H1 (cell line): ENCODE results near the gene TIMP1. TPM values are rescaled to one million over a fixed set of nuclear protein-coding genes. Genes with fewer than 3 reads are reported as not detected.

ENCODE experiments used
- CTCF ChIA-PET: fragments of 300-600 bp; sonication (Branson Sonifier 250); formaldehyde crosslinking; loops from one replicate; lab custom pipeline; 2021; ENCODE audit not compliant: partially characterized antibody; lab: Charles Lee
- POLR2A ChIA-PET: fragments of 300-600 bp; sonication (Branson Sonifier 250); formaldehyde crosslinking; loops from one replicate; lab custom pipeline; 2021; ENCODE audit warnings: inconsistent platforms; ENCODE audit not compliant: partially characterized antibody; lab: Charles Lee
- DNase-seq, 2 experiments: peaks; one replicate each; pipeline versions ENCODE4 v3.0.0 to v3.0.0-alpha.2; 2010 to 2022; ENCODE audit warnings: low spot score in 2 of 2, low read depth in 1 of 2, mixed read lengths in 1 of 2
- FAIRE-seq: peaks from 2 replicates; lab custom pipeline; 2011; peaks lifted over from hg19 to GRCh38; lab: Jason Lieb, UNC
- H2AFZ ChIP-seq: 2 replicates; pipeline ENCODE4 v1.8.1; 2012; ENCODE audit warnings: low read length, inconsistent platforms
- H2AK5ac ChIP-seq: 2 replicates; pipeline ENCODE4 v1.6.1; 2013; ENCODE audit warnings: low read depth, low read length
- H2BK120ac ChIP-seq: replicated peaks from 2 replicates; pipeline ENCODE3; 2013; ENCODE audit warnings: low read depth, low read length, inconsistent platforms
- H2BK12ac ChIP-seq: 2 replicates; pipeline ENCODE4 v1.6.1; 2013; ENCODE audit warnings: low read depth, low read length
- H2BK15ac ChIP-seq: 2 replicates; pipeline ENCODE4 v1.6.1; 2013; ENCODE audit warnings: low read length
- H2BK20ac ChIP-seq: 2 replicates; pipeline ENCODE4 v1.6.1; 2013; ENCODE audit warnings: low read length
- H2BK5ac ChIP-seq: 2 replicates; pipeline ENCODE4 v1.6.1; 2013; ENCODE audit warnings: low read depth, low read length
- H3K14ac ChIP-seq: 2 replicates; pipeline ENCODE4 v1.6.1; 2013; ENCODE audit warnings: inconsistent platforms; ENCODE audit not compliant: insufficient read length
- H3K18ac ChIP-seq: 2 replicates; pipeline ENCODE4 v1.6.1; 2013; ENCODE audit warnings: low read length; ENCODE audit errors: extremely low read depth
- H3K23ac ChIP-seq: 2 replicates; pipeline ENCODE4 v1.6.1; 2013; ENCODE audit warnings: inconsistent platforms; ENCODE audit not compliant: insufficient read length
- H3K23me2 ChIP-seq: 2 replicates; pipeline ENCODE4 v1.6.1; 2013; ENCODE audit warnings: low read depth, low read length
- H3K27ac ChIP-seq: 2 replicates; pipeline ENCODE4 v1.6.1; 2011; ENCODE audit warnings: low read depth, low read length, inconsistent platforms
- H3K27me3 ChIP-seq, 4 experiments: replicated peaks in 1 of 4; 1 replicate in 1 of 4; 2 replicates in 3 of 4; pipeline versions ENCODE4 v1.6.1 to v1.8.1; 2011 to 2013; ENCODE audit warnings: low read length in 3 of 4, mild to moderate bottlenecking in 3 of 4, inconsistent platforms in 2 of 4, mixed read lengths in 2 of 4, moderate library complexity in 1 of 4; ENCODE audit not compliant: control insufficient read depth in 3 of 4, insufficient read depth in 3 of 4; ENCODE audit errors: extremely low read depth in 1 of 4
- H3K36me3 ChIP-seq, 4 experiments: 2 replicates each; pipeline versions ENCODE4 v1.6.1 to v1.8.1; 2011 to 2013; ENCODE audit warnings: mild to moderate bottlenecking in 4 of 4, low read length in 3 of 4, moderate library complexity in 2 of 4, control low read depth in 1 of 4, inconsistent platforms in 1 of 4; ENCODE audit not compliant: insufficient read depth in 4 of 4, control insufficient read depth in 2 of 4
- H3K4ac ChIP-seq: replicated peaks from 2 replicates; pipeline ENCODE3; 2013; ENCODE audit warnings: low read length, low read depth, mixed read lengths, inconsistent platforms; ENCODE audit not compliant: insufficient read length
- H3K4me1 ChIP-seq, 4 experiments: replicated peaks in 1 of 4; 1 replicate in 1 of 4; 2 replicates in 3 of 4; pipeline versions ENCODE4 v1.6.1 to v1.8.1; 2011 to 2013; ENCODE audit warnings: low read length in 3 of 4, inconsistent platforms in 2 of 4, mixed read lengths in 1 of 4; ENCODE audit not compliant: insufficient read depth in 4 of 4, control insufficient read depth in 3 of 4
- H3K4me2 ChIP-seq, 2 experiments: 2 replicates each; pipeline versions ENCODE4 v1.6.1 to v1.8.1; 2011 to 2013; ENCODE audit warnings: low read depth in 2 of 2, low read length in 2 of 2, control low read depth in 1 of 2, inconsistent platforms in 1 of 2, mild to moderate bottlenecking in 1 of 2; ENCODE audit not compliant: insufficient read depth in 1 of 2
- H3K4me3 ChIP-seq, 4 experiments: fragments of 200-600, 300-600 bp in 1 of 4; sonication (generic), shearing (Covaris generic), sonication (Bioruptor Twin) in 1 of 4; 2 replicates each; pipeline versions ENCODE4 v1.5.1 to v1.8.1; 2011 to 2016; ENCODE audit warnings: low read length in 4 of 4, low read depth in 3 of 4, control low read depth in 2 of 4, inconsistent platforms in 2 of 4, mild to moderate bottlenecking in 2 of 4, mixed read lengths in 1 of 4, moderate library complexity in 1 of 4; ENCODE audit not compliant: insufficient read depth in 2 of 4; ENCODE audit errors: extremely low read depth in 1 of 4
- H3K56ac ChIP-seq: replicated peaks from 2 replicates; pipeline ENCODE3; 2013; ENCODE audit warnings: low read depth, mild to moderate bottlenecking, mixed read lengths, low read length, inconsistent platforms; ENCODE audit not compliant: insufficient read length
- H3K79me1 ChIP-seq: 2 replicates; pipeline ENCODE4 v1.6.1; 2013; ENCODE audit warnings: low read depth, low read length, control low read depth
- H3K79me2 ChIP-seq, 2 experiments: 2 replicates each; pipeline versions ENCODE4 v1.6.1 to v1.8.1; 2012 to 2013; ENCODE audit warnings: low read length in 2 of 2, mild to moderate bottlenecking in 2 of 2, inconsistent platforms in 1 of 2; ENCODE audit not compliant: insufficient read depth in 2 of 2, control insufficient read depth in 1 of 2
- H3K9ac ChIP-seq, 4 experiments: replicated peaks in 1 of 4; 1 replicate in 1 of 4; 2 replicates in 3 of 4; pipeline versions ENCODE4 v1.6.1 to v1.8.1; 2011 to 2013; ENCODE audit warnings: low read depth in 3 of 4, low read length in 3 of 4, control low read depth in 2 of 4, mild to moderate bottlenecking in 2 of 4, moderate library complexity in 2 of 4, inconsistent platforms in 1 of 4; ENCODE audit errors: extremely low read depth in 1 of 4
- H3K9me3 ChIP-seq, 2 experiments: 2 replicates each; pipeline versions ENCODE4 v1.6.1 to v1.8.1; 2012 to 2013; ENCODE audit warnings: mild to moderate bottlenecking in 2 of 2, moderate library complexity in 2 of 2, control low read depth in 1 of 2, inconsistent platforms in 1 of 2, low read depth in 1 of 2, low read length in 1 of 2, mixed read lengths in 1 of 2; ENCODE audit not compliant: insufficient read depth in 2 of 2
- H4K20me1 ChIP-seq, 2 experiments: replicated peaks in 1 of 2; 2 replicates each; pipeline versions ENCODE3 to v1.8.1; 2011 to 2013; ENCODE audit warnings: inconsistent platforms in 2 of 2, low read length in 2 of 2, mild to moderate bottlenecking in 1 of 2; ENCODE audit not compliant: insufficient read depth in 2 of 2, control insufficient read depth in 1 of 2
- H4K5ac ChIP-seq: 2 replicates; pipeline ENCODE4 v1.6.1; 2013; ENCODE audit warnings: low read length, low read depth, mixed read lengths, inconsistent platforms; ENCODE audit not compliant: insufficient read length
- H4K8ac ChIP-seq: 2 replicates; pipeline ENCODE4 v1.8.0; 2013; ENCODE audit warnings: mild to moderate bottlenecking, moderate library complexity, low read length, inconsistent platforms; ENCODE audit not compliant: insufficient read depth; ENCODE audit errors: extremely low read depth
- H4K91ac ChIP-seq: replicated peaks from 2 replicates; pipeline ENCODE3; 2013; ENCODE audit warnings: low read length, mixed read lengths, inconsistent platforms; ENCODE audit not compliant: insufficient read length
- BACH1 ChIP-seq: IDR thresholded peaks from 2 replicates; pipeline ENCODE4 v1.6.1; 2012; ENCODE audit warnings: low read length, improper control_type of control experiment
- CBX5 ChIP-seq: fragments of 300-800, 300-1000 bp; sonication (generic); IDR thresholded peaks from 2 replicates; pipeline ENCODE4 v1.7.1; 2016; ENCODE audit warnings: antibody characterized with exemption, low read length, low read depth
- CREB1 ChIP-seq: IDR thresholded peaks from 2 replicates; pipeline ENCODE4 v1.6.1; 2012; ENCODE audit warnings: inconsistent platforms
- FOSL1 ChIP-seq: IDR thresholded peaks from 2 replicates; pipeline ENCODE4 v1.6.1; 2011; ENCODE audit warnings: mild to moderate bottlenecking, low read depth, low read length, moderate library complexity; ENCODE audit not compliant: insufficient read depth
- JUN ChIP-seq: IDR thresholded peaks from 2 replicates; pipeline ENCODE4 v1.6.1; 2011; ENCODE audit warnings: low read depth, mild to moderate bottlenecking, improper control_type of control experiment, low read length
- PHF8 ChIP-seq: fragments of 200-600 bp; sonication (generic); conservative IDR thresholded peaks from 2 replicates; pipeline ENCODE4 v1.7.1; 2012; ENCODE audit warnings: low read depth, mild to moderate bottlenecking, inconsistent platforms, low read length, moderate library complexity
- POLR2AphosphoS5 ChIP-seq: IDR thresholded peaks from 2 replicates; pipeline ENCODE4 v1.6.1; 2011; ENCODE audit warnings: low read depth, low read length
- RXRA ChIP-seq: IDR thresholded peaks from 2 replicates; pipeline ENCODE4 v1.6.1; 2011; ENCODE audit warnings: low read depth, mild to moderate bottlenecking, low read length, moderate library complexity; ENCODE audit not compliant: insufficient read depth
- SAP30 ChIP-seq: fragments of 300-600 bp; sonication (generic); IDR thresholded peaks from 2 replicates; pipeline ENCODE4 v1.7.1; 2012; ENCODE audit warnings: low read length, moderate library complexity, mild to moderate bottlenecking, inconsistent platforms; ENCODE audit not compliant: insufficient read depth, insufficient replicate concordance
- SIN3A ChIP-seq, 2 experiments: IDR thresholded peaks in 1 of 2; conservative IDR thresholded peaks in 1 of 2; 2 replicates each; pipeline ENCODE4 v1.6.1; 2011 to 2012; ENCODE audit warnings: low read length in 2 of 2, improper control_type of control experiment in 1 of 2, low read depth in 1 of 2, mild to moderate bottlenecking in 1 of 2
- SP2 ChIP-seq: IDR thresholded peaks from 2 replicates; pipeline ENCODE4 v1.6.1; 2012; ENCODE audit warnings: mild to moderate bottlenecking, low read length, inconsistent platforms
- TAF1 ChIP-seq: IDR thresholded peaks from 2 replicates; pipeline ENCODE4 v1.6.1; 2011; ENCODE audit warnings: mild to moderate bottlenecking, low read depth, low read length
- TCF12 ChIP-seq: IDR thresholded peaks from 2 replicates; pipeline ENCODE4 v1.6.1; 2011; ENCODE audit warnings: low read depth, mild to moderate bottlenecking, low read length
- WGBS, 2 experiments: shearing (Covaris generic) in 1 of 2; methylation state at CpG; one replicate each; pipeline versions ENCODE4 v1.1.6 to v1.1.7; 2013 to 2015; ENCODE audit warnings: low lambda C conversion rate in 2 of 2, mixed read lengths in 2 of 2, inconsistent platforms in 1 of 2, low coverage in 1 of 2, missing lambda C conversion rate in 1 of 2; ENCODE audit not compliant: insufficient replicate concordance in 2 of 2, insufficient coverage in 1 of 2, insufficient read length in 1 of 2; ENCODE audit errors: extremely low coverage in 1 of 2, missing lambda C conversion rate in 1 of 2; 5-methylcytosine and 5-hydroxymethylcytosine counted together
- polyA plus RNA-seq, 7 experiments: library from polyadenylated mRNA; depleted of rRNA in 3 of 7; stranded (reverse) in 5 of 7; unstranded in 2 of 7; fragments of >200 nt in 5 of 7; fragments of 200-250 nt in 2 of 7; gene quantifications; 1 replicate in 5 of 7; 2 replicates in 1 of 7; 4 replicates in 1 of 7; pipeline versions ENCODE4 v1.2.1 to v1.2.3, GENCODE V29; 2011 to 2013; ENCODE audit warnings: missing spikeins in 2 of 7, mixed read lengths in 2 of 7
- total RNA-seq: library from RNA; stranded (reverse); fragmentation: NEBNext Ultra II Directional; extraction: Animal tissue kit (Norgen Biotek cat#: 25700); gene quantifications from 2 replicates; pipeline ENCODE4 v1.2.1, GENCODE V29; 2021

Gene TIMP1
- total and polyA plus RNA-seq, 2 of the 8 experiments (the other 6 are each of a cell fraction or from before 2014, with no cell fraction given) = 58.6 to 142 TPM

GRCh38 chrX:47613082-47613481, 30.8 kb downstream of the TIMP1 start:
- Histone ChIP-seq H3K36me3 (no peaks in the 10 kb centered on the region), H3K4me2 (no peak overlapping the region), H4K5ac (no peak overlapping the region), H3K4ac (no peak overlapping the region), H3K79me1 (no peaks in the 10 kb centered on the region), H3K27ac (no peak overlapping the region), H4K91ac (no peak overlapping the region), H3K9me3 (no peaks in the 10 kb centered on the region), H3K4me1 (peaks cover 0 to 8% (median 3%) of the 10 kb centered on the region in 4 experiments; a peak in 6 of 7 replicates), H3K9ac (no peak overlapping the region), H2BK15ac (no peak overlapping the region), H3K27me3 (no peaks in the 10 kb centered on the region), H4K8ac (no peak overlapping the region), H2AK5ac (no peak overlapping the region), H2BK20ac (no peak overlapping the region), H3K18ac (no peak overlapping the region), H3K56ac (no peak overlapping the region), H3K4me3 (no peak overlapping the region), H2BK5ac (no peak overlapping the region), H2BK120ac (no peak overlapping the region), H3K14ac (no peak overlapping the region), H4K20me1 (no peaks in the 10 kb centered on the region), H3K79me2 (no peaks in the 10 kb centered on the region), H3K23ac (no peak overlapping the region), H2AFZ (no peak overlapping the region), H2BK12ac (no peak overlapping the region), H3K23me2 (no peaks in the 10 kb centered on the region)
- FAIRE-seq (no peak), DNase-seq (no peak)
- WGBS, 2 experiments = 89% methylated on average over 3 of the region's 8 CpGs; no CpG with 5 or more reads in 1 of the 2 experiments
- ChIA-PET POLR2A (interaction anchor here (1.2 kb wide), 1 partner anchor 57 kb away, joined by 3 read pairs; no protein-coding TSS in a partner anchor), CTCF (interaction anchor here (1.9 to 2.1 kb wide), 2 partner anchors 12 to 31 kb away, joined by 4 to 5 read pairs; no protein-coding TSS in a partner anchor)
- TF ChIP-seq PHF8 = no peak
- TF ChIP-seq TAF1 = no peak
- TF ChIP-seq CREB1 = no peak
- TF ChIP-seq SIN3A (conservative IDR thresholded peaks at IDR 0.05 in 1 of 2, IDR thresholded peaks at IDR 0.05 in 1 of 2; ENCODE audit: low read depth in 1 of 2, low read length in 2 of 2) = no peak
- no peak for TF ChIP-seq FOSL1
- no peak for TF ChIP-seq RXRA
- TF ChIP-seq BACH1 = no peak
- TF ChIP-seq JUN = no peak
- TF ChIP-seq SAP30 = no peak
- TF ChIP-seq POLR2AphosphoS5 = no peak
- TF ChIP-seq SP2 = no peak
- no peak for TF ChIP-seq CBX5
- no peak for TF ChIP-seq TCF12
